GM19324 (cell line): ENCODE measurements around the gene NAGS.
"Not testable (repeated sequence)": the region's sequence is repeated elsewhere in the genome, so short reads cannot be mapped to it uniquely, and the experiment has no call there.

ENCODE experiments used
- ATAC-seq: cut with Tn5 transposase; IDR thresholded peaks from one replicate; pipeline ENCODE4 v1.9.1; 2021; ENCODE audit warnings: mild to moderate bottlenecking, moderate library complexity; ENCODE audit not compliant: unreplicated experiment, low FRiP score

Gene NAGS

GRCh38 chr17:44004077-44004760, at the start of gene NAGS:
Gene NAGS (plus strand): TSS chr17:44004622. CDS start chr17:44004664, 42 bp downstream.
- ATAC-seq = no peak

GRCh38 chr17:43956222-43956621, 48.2 kb upstream of the NAGS start:
- no peak for ATAC-seq

GRCh38 chr17:43958748-43959352, 45.6 kb upstream of the NAGS start:
- no peak for ATAC-seq

- ATAC-seq = not testable (repeated sequence)
Observed at GRCh38 chr17:43961292-43961691, 43.1 kb upstream of the NAGS start.

- no peak for ATAC-seq
Observed at GRCh38 chr17:43961954-43962353, 42.5 kb upstream of the NAGS start.

- ATAC-seq = no peak
Observed at GRCh38 chr17:43962479-43962878, 41.9 kb upstream of the NAGS start.

- no peak for ATAC-seq
Observed at GRCh38 chr17:43966276-43966675, 38.1 kb upstream of the NAGS start.

- ATAC-seq = no peak
Observed at GRCh38 chr17:43967251-43967875, 37.1 kb upstream of the NAGS start.

- ATAC-seq = no peak
Observed at GRCh38 chr17:43970366-43970765, 34.1 kb upstream of the NAGS start.

GRCh38 chr17:43971436-43971835, 33.0 kb upstream of the NAGS start:
- not testable (repeated sequence) for ATAC-seq

GRCh38 chr17:43972444-43973212, 31.8 kb upstream of the NAGS start:
- not testable (repeated sequence) for ATAC-seq

GRCh38 chr17:43974382-43975266, 29.8 kb upstream of the NAGS start:
- no peak for ATAC-seq

GRCh38 chr17:43975898-43976297, 28.5 kb upstream of the NAGS start:
- ATAC-seq = no peak

- no peak for ATAC-seq
Observed at GRCh38 chr17:43976963-43977837, 27.2 kb upstream of the NAGS start.

- ATAC-seq = no peak
Observed at GRCh38 chr17:43978078-43978477, 26.3 kb upstream of the NAGS start.

GRCh38 chr17:43979011-43979410, 25.4 kb upstream of the NAGS start:
- ATAC-seq = no peak

- ATAC-seq = no peak
Observed at GRCh38 chr17:43979671-43980070, 24.8 kb upstream of the NAGS start.

GRCh38 chr17:43982171-43982570, 22.3 kb upstream of the NAGS start:
- no peak for ATAC-seq

GRCh38 chr17:43983196-43983514, 21.3 kb upstream of the NAGS start:
- ATAC-seq = no peak
